ENCODE data around the gene MSX2.

DNA sequence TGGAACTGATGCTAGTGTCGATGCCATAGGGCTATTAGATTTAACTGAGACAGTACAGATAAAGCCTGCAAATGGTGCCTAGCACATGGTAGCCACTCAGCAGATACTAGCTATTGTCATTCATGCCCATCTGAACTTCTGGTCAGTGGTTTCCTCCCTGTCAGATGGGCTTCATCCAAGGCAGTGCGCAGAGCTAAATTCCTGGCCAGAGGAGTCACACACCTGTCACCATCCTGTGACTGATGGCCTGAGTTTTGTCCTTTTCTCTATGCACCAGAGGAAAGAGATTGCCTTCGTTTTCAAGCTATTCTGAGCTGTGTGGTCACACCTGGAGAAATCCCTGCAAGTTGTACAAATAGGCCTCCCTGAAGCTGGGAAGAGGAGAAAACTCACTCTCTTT, 34.7 kb downstream of the MSX2 start:
- TF ChIP-seq, protein P1, sequence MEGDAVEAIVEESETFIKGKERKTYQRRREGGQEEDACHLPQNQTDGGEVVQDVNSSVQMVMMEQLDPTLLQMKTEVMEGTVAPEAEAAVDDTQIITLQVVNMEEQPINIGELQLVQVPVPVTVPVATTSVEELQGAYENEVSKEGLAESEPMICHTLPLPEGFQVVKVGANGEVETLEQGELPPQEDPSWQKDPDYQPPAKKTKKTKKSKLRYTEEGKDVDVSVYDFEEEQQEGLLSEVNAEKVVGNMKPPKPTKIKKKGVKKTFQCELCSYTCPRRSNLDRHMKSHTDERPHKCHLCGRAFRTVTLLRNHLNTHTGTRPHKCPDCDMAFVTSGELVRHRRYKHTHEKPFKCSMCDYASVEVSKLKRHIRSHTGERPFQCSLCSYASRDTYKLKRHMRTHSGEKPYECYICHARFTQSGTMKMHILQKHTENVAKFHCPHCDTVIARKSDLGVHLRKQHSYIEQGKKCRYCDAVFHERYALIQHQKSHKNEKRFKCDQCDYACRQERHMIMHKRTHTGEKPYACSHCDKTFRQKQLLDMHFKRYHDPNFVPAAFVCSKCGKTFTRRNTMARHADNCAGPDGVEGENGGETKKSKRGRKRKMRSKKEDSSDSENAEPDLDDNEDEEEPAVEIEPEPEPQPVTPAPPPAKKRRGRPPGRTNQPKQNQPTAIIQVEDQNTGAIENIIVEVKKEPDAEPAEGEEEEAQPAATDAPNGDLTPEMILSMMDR (conservative IDR thresholded peaks at IDR 0.05; ENCODE audit: low read depth in 2 of 2): no peak
- TF ChIP-seq JUNB (IDR thresholded peaks at IDR 0.05; ENCODE audit: unreplicated experiment) (no peak), EZH2phosphoT487 (IDR thresholded peaks at IDR 0.05; ENCODE audit: unreplicated experiment) (no peak), EZH2 (IDR thresholded peaks at IDR 0.05; ENCODE audit: low read depth, unreplicated experiment) (no peak), POLR2AphosphoS5 (IDR thresholded peaks at IDR 0.05; ENCODE audit: low read depth) (no peak), ZNF114 (CRISPR knock-in tag; IDR thresholded peaks at IDR 0.05) (no peak)
